SK-N-MC (cell line): ENCODE measurements around the gene TCERG1L.

ENCODE experiments used
- DNase-seq: peaks from one replicate; pipeline ENCODE4 v3.0.0-alpha.2; 2011; ENCODE audit warnings: low read depth, low spot score
- H3K27ac ChIP-seq: fragments of 200-600 bp; sonication (generic); 2 replicates; pipeline ENCODE4 v1.5.1; 2016; ENCODE audit warnings: mixed run types
- H3K36me3 ChIP-seq: fragments of 200-600 bp; sonication (generic); 2 replicates; pipeline ENCODE4 v1.6.1; 2017; ENCODE audit warnings: antibody characterized with exemption, low read length, mixed read lengths; ENCODE audit not compliant: insufficient read depth
- H3K4me3 ChIP-seq: fragments of 200-600 bp; sonication (generic); 2 replicates; pipeline ENCODE4 v1.5.1; 2016
- H3K9ac ChIP-seq: fragments of 200-600 bp; sonication (generic); 2 replicates; pipeline ENCODE4 v1.8.0; 2017; ENCODE audit warnings: mixed run types, mixed read lengths; ENCODE audit not compliant: insufficient read length
- H3K9me3 ChIP-seq: fragments of 200-600 bp; sonication (generic); 2 replicates; pipeline ENCODE4 v1.6.1; 2017; ENCODE audit warnings: low read depth, mild to moderate bottlenecking, antibody characterized with exemption, low read length, moderate library complexity, mixed read lengths
- EZH2 ChIP-seq: fragments of 200-600 bp; sonication (generic); IDR thresholded peaks from one replicate; pipeline ENCODE4 v1.6.1; 2017; ENCODE audit warnings: antibody characterized with exemption
- FOXP2 ChIP-seq: optimal IDR thresholded peaks from 2 replicates; pipeline ENCODE3; 2011; ENCODE audit warnings: mild to moderate bottlenecking, moderate library complexity; ENCODE audit not compliant: insufficient read depth; ENCODE audit errors: extremely low read length, control extremely low read depth
- POLR2AphosphoS5 ChIP-seq: IDR thresholded peaks from 2 replicates; pipeline ENCODE4 v1.6.1; 2012; ENCODE audit warnings: mild to moderate bottlenecking, low read depth, low read length, borderline replicate concordance

The TCERG1L gene

DNA sequence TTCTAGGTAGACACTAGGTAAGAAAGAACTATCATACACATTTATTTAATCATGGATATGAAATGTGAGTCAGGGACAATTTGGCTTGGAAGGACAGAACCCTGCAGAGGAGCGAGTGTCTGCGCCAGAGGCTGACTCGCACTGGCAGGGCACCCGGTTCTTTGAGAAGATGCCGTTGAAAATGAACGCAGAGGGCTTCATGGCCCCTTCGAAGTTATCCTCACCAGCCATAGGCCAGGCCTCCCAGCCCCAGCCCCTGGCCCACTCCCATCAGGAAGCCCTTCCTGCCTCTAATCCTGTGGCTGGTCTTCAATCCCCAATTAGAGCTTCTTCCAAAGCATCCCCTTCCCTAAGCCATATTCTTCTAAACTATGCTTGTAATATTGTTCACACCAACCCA is 239.8 kb downstream of the TCERG1L start:
- Histone ChIP-seq H3K9me3 (no peaks in the 10 kb centered on the region), H3K4me3 (no peak overlapping the region), H3K36me3 (no peaks in the 10 kb centered on the region)

DNA sequence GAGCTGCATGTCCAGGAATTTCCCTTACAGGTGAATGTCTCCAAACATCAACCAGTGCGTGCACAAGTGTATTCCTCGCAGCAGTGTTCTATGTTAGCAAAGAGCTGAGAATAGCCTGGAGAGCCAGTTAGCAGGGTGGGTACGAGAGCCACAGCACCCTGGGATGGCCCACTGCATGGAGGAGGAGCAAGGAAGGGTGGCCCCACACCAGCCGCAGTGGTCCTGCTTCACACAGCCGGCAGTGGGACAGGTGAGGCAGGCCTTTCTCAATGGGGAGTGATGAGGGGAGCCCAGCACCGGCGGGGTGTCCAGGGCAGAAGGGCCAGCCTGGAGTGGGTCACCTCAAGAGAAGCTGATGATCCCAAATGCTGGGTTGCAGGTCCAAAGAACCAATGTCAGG is 240.7 kb downstream of the TCERG1L start:
- Histone ChIP-seq H3K9me3 (no peaks in the 10 kb centered on the region), H3K36me3 (no peaks in the 10 kb centered on the region), H3K4me3 (no peak overlapping the region), H3K27ac (no peak overlapping the region), H3K9ac (no peak overlapping the region)
- TF ChIP-seq EZH2 (no peak), FOXP2 (no peak), POLR2AphosphoS5 (no peak)
- DNase-seq, result no peak

More for the DNA sequence above, 239.8 kb downstream of the TCERG1L start:
- no peak overlapping the region for H3K27ac ChIP-seq
- TF ChIP-seq POLR2AphosphoS5 (no peak), FOXP2 (no peak), EZH2 (no peak)
- no peak for DNase-seq
- H3K9ac ChIP-seq, result no peak overlapping the region

DNA sequence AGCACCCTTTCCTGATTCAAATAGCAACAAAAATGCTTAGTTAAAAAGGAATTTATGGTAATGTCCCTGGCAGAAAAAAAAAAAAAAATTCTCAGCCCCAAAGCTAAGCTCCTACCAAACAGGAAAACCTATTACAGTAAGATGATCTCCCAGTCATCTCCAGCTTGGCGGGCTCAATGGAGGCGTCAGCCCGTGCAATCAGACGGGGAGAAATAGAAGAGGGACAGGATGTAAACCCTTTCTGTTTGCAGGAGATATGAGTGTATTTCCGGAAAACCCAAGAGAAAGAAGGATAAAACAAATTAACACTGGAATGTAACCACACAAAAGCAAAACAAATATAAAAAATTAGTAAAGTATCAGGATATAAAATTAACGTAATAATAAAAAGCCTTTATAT is 242.8 kb downstream of the TCERG1L start:
- DNase-seq, result no peak
- Histone ChIP-seq H3K36me3 (no peaks in the 10 kb centered on the region), H3K9ac (no peak overlapping the region), H3K27ac (no peak overlapping the region), H3K9me3 (no peaks in the 10 kb centered on the region), H3K4me3 (no peak overlapping the region)
- no peak for TF ChIP-seq POLR2AphosphoS5
- no peak for TF ChIP-seq FOXP2
- TF ChIP-seq EZH2, result no peak

DNA sequence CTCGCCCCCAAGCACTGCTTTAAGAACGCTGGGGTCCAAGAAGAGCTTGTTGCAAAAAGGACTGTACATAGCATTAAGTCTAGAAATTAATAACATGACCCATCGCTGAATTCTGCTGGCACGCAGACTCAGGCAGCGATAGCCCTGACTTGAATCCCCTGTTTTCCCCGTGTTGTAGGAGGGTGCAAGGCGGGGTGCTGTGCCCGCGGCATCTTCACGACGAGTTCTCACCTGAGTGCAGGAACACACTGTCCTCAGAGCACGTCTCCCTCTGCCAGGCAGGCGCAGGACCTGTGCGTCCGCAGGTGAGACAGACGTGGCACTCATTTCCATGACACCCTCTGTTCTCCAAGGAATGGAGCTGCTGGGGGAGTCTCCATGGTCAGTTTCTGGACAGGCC is 243.2 kb downstream of the TCERG1L start:
- Histone ChIP-seq H3K36me3 (no peaks in the 10 kb centered on the region), H3K4me3 (no peak overlapping the region), H3K9ac (no peak overlapping the region), H3K27ac (no peak overlapping the region), H3K9me3 (no peaks in the 10 kb centered on the region)
- no peak for TF ChIP-seq POLR2AphosphoS5
- TF ChIP-seq FOXP2, result no peak
- TF ChIP-seq EZH2, result no peak
- no peak for DNase-seq

DNA sequence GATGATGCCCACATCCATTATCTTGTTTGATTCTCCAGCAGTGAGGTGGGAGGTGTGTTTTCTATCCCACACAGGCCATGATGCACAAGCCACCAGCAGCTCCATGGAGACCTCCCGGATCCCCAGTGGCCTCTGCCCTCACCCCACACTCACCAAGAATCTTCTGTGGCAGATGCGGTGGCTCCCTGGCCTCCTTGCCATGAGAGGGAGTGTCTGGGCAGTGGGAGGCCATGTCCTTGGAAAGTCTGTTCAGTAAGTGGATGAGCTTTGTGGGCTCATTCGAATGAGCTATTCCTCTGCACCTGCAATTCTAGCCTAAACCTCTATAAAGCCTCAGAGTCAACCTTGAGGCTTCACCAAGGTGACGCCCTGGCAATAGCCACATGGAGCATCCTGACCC is 243.8 kb downstream of the TCERG1L start:
- DNase-seq, result no peak

DNA sequence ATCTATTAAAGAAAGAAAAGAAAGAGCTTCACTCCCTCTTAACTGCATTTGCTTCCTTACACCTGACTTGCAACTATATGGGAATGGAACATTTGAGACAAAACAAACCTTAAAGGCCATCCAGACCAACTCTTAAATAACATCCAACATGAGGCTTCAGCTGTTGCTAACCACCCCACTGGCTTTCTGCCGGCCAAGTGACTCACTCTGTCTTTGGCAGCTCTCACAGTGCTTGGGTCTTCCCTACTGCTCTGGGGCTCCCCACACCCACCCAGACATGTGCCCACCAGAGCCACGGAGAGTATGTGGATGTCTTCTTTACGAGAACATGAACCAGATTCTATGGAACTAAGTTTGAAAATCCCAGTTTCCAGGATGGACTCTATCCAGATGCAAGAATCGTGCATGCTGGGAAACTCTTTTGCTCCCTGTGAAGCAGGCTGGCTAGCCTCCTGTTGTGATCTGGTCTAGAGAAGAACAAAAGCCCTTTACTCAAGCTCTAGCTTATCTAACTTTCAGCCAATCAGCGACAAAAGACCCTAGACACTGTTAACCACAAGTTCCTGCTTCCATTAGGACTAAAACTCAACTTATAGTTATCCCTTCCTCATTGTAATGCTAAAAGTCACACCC is 245.7 kb downstream of the TCERG1L start:
- H3K4me3 ChIP-seq, result no peak overlapping the region
- H3K27ac ChIP-seq, result no peak overlapping the region
- TF ChIP-seq POLR2AphosphoS5 (no peak), EZH2 (no peak), FOXP2 (no peak)
- no peak overlapping the region for H3K9ac ChIP-seq
- DNase-seq, result no peak
- no peaks in the 10 kb centered on the region for H3K9me3 ChIP-seq
- H3K36me3 ChIP-seq, result no peaks in the 10 kb centered on the region

More for the DNA sequence above, 243.8 kb downstream of the TCERG1L start:
- Histone ChIP-seq H3K36me3 (no peaks in the 10 kb centered on the region), H3K9ac (no peak overlapping the region), H3K27ac (no peak overlapping the region), H3K9me3 (no peaks in the 10 kb centered on the region), H3K4me3 (no peak overlapping the region)
- no peak for TF ChIP-seq FOXP2
- TF ChIP-seq EZH2, result no peak
- no peak for TF ChIP-seq POLR2AphosphoS5

DNA sequence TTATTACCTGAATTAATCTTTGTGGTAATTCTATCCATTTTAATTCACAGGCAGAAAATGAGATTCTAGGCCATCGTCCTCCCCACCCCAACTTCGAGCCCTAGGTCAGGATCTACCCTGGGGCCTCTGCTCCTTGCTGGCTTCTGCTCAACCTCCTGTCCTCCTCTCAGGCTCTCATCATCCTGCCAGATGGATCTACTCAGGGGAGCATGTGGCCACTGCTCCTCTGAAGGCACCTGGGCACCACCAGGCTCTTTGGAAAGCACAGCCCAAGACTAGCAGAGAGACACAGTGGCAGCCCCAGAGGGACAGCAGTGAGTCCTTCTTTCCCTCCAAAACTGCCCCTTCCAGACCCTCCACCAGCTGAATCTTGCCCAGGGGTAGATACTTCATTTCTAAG is 248.2 kb downstream of the TCERG1L start:
- TF ChIP-seq EZH2 (no peak), POLR2AphosphoS5 (no peak), FOXP2 (no peak)
- H3K9ac ChIP-seq, result no peak overlapping the region
- no peaks in the 10 kb centered on the region for H3K9me3 ChIP-seq
- H3K4me3 ChIP-seq, result no peak overlapping the region
- DNase-seq, result no peak
- no peaks in the 10 kb centered on the region for H3K36me3 ChIP-seq
- no peak overlapping the region for H3K27ac ChIP-seq

DNA sequence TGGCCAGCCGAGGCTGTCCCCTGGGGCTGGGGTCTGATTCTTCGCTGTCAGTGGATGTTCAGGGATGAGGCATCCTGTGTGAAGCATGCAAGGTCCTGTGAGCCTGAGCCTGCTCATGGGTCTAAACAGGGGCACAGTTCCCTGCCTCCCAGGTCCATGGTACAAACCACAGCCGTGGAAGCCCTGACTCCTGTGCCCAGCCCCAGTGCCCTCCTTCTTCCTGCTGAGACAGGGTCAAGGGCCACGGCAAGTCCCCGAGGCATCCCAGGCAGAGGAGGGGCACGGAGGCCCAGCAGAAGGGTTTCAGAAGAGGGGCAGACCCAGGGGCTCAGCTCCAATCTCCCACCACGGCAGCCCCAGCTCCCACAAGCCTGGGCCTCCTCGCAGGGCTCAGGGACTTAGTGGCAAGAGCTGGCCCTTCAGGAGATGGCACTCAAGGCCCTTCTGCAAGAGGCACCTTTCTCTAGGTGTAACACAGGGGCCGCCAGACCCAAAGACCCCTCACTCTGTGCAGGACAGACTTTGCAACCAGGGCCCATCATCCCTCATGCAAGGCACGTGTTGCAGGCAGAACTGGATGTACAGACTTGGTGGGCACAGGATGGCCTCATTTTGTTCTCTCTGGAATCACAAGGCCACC is 248.8 kb downstream of the TCERG1L start:
- no peak overlapping the region for H3K9ac ChIP-seq
- TF ChIP-seq EZH2 (no peak), POLR2AphosphoS5 (no peak), FOXP2 (no peak)
- H3K27ac ChIP-seq, result no peak overlapping the region
- DNase-seq, result no peak
- no peak overlapping the region for H3K4me3 ChIP-seq
- no peaks in the 10 kb centered on the region for H3K36me3 ChIP-seq
- no peaks in the 10 kb centered on the region for H3K9me3 ChIP-seq

DNA sequence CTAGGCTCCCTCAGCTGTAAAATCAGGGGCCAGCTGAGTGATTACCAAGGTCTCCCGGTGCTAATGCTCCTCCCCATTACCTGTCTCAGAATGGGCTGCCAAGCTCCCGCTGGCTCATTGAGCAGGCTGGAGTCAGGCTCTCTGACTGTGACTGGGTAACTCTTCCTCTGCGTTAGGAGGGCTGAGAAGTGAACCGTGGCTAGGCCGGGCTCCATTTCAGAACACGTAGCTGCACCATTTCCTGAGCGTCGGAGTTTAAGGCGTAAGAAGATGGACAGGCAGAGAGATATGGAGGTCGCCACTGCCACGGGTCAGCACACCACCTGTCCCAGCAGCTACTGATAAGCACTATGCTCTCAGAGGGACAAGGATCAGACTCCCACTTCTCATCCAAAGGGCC is 250.3 kb downstream of the TCERG1L start:
- no peaks in the 10 kb centered on the region for H3K36me3 ChIP-seq
- DNase-seq, result no peak
- no peak overlapping the region for H3K9ac ChIP-seq
- TF ChIP-seq FOXP2, result no peak
- no peak overlapping the region for H3K4me3 ChIP-seq
- no peaks in the 10 kb centered on the region for H3K9me3 ChIP-seq
- no peak overlapping the region for H3K27ac ChIP-seq
